ENCODE measurements around the gene CDH6. TPM values are rescaled to one million over a fixed set of nuclear protein-coding genes. Genes with fewer than 3 reads are reported as not detected.

The CDH6 gene
- total and polyA plus RNA-seq, 10 of the 15 experiments (the other 5 are each of a cell fraction or from before 2014, with no cell fraction given): 0.01 TPM; not detected in 9

DNA sequence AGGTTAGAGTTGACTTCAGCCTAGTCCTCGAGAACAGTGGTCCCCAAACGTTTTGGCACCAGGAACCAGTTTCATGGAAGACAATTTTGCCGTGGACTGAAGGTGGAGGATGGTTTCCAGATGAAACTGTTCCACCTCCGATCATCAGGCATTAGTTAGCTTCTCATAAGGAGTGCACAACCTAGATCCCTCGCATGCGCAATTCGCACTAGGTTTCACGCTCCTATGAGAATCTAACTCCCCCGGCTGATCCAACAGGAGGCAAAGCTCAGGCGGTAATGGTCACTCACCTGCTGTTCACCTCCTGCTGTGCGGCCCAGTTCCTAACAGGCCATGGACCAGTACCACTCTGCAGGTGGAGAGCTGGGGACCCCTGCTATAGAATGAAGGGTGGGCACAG lies 163.6 kb downstream of the CDH6 start:
- Histone ChIP-seq H2AFZ (ENCODE audit: control insufficient read depth, low read depth, low read length) (no peak overlapping the region), H3K4me2 (ENCODE audit: control insufficient read depth, insufficient read depth) (no peak overlapping the region), H3K79me2 (ENCODE audit: control insufficient read depth, insufficient read depth, low read length) (no peaks in the 10 kb centered on the region), H4K20me1 (ENCODE audit: control insufficient read depth, insufficient read depth) (no peaks in the 10 kb centered on the region), H3K27me3 (replicated peaks in 1 of 2; ENCODE audit: control insufficient read depth in 2 of 2, insufficient read depth in 2 of 2, low read length in 1 of 2) (no peaks in the 10 kb centered on the region), H3K9me3 (replicated peaks; ENCODE audit: control insufficient read depth, insufficient read depth, low read length) (no peaks in the 10 kb centered on the region), H3K27ac (ENCODE audit: control insufficient read depth, insufficient read depth) (no peak overlapping the region), H3K4me3 (no peak overlapping the region), H3K36me3 (ENCODE audit: control insufficient read depth in 2 of 2, insufficient read depth in 2 of 2, low read length in 1 of 2) (no peaks in the 10 kb centered on the region), H3K9ac (ENCODE audit: control insufficient read depth, insufficient read depth, low read length) (no peak overlapping the region), H3K4me1 (ENCODE audit: control insufficient read depth, insufficient read depth, low read length) (no peaks in the 10 kb centered on the region)
- BruUV-seq (replicated peaks): no TSS peak
- intact Hi-C loops (cut with micrococcal nuclease; ENCODE audit: unreplicated experiment) (no loop called here), in situ Hi-C loops (cut with MboI) (no loop called here)
- FAIRE-seq: no peak
- ChIA-PET POLR2A (no interaction called here), CTCF (no interaction called here), RAD21 (ENCODE audit: unreplicated experiment) (no interaction called here), SMC1A (ENCODE audit: uncharacterized antibody, unreplicated experiment) (no interaction called here)
- WGBS (ENCODE audit: insufficient coverage, insufficient replicate concordance, low lambda C conversion rate, missing lambda C conversion rate): 59% methylated on average over 11 of the region's 11 CpGs
- no peak for ATAC-seq
- DNase-seq (ENCODE audit: low read depth, low spot score): no peak
- TF ChIP-seq LARP7 (IDR thresholded peaks at IDR 0.05): no peak
- TF ChIP-seq MTA3 (IDR thresholded peaks at IDR 0.05; ENCODE audit: borderline replicate concordance, low read length): no peak
- TF ChIP-seq HDGF (IDR thresholded peaks at IDR 0.05): no peak
- no peak for TF ChIP-seq ETV6 (conservative IDR thresholded peaks at IDR 0.05 in 1 of 2, IDR thresholded peaks at IDR 0.05 in 1 of 2; ENCODE audit: borderline replicate concordance in 1 of 2, low read depth in 1 of 2)
- TF ChIP-seq, protein P1, sequence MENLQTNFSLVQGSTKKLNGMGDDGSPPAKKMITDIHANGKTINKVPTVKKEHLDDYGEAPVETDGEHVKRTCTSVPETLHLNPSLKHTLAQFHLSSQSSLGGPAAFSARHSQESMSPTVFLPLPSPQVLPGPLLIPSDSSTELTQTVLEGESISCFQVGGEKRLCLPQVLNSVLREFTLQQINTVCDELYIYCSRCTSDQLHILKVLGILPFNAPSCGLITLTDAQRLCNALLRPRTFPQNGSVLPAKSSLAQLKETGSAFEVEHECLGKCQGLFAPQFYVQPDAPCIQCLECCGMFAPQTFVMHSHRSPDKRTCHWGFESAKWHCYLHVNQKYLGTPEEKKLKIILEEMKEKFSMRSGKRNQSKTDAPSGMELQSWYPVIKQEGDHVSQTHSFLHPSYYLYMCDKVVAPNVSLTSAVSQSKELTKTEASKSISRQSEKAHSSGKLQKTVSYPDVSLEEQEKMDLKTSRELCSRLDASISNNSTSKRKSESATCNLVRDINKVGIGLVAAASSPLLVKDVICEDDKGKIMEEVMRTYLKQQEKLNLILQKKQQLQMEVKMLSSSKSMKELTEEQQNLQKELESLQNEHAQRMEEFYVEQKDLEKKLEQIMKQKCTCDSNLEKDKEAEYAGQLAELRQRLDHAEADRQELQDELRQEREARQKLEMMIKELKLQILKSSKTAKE (IDR thresholded peaks at IDR 0.05; ENCODE audit: low read depth, poor library complexity, severe bottlenecking): no peak
- TF ChIP-seq KAT2A (conservative IDR thresholded peaks at IDR 0.05; ENCODE audit: control insufficient read depth, low read depth, low read length): no peak
- no peak for TF ChIP-seq RBBP5 (conservative IDR thresholded peaks at IDR 0.05)
- TF ChIP-seq SIX5 (IDR thresholded peaks at IDR 0.05; ENCODE audit: low read depth, low read length, severe bottlenecking): no peak
- TF ChIP-seq, protein P2, sequence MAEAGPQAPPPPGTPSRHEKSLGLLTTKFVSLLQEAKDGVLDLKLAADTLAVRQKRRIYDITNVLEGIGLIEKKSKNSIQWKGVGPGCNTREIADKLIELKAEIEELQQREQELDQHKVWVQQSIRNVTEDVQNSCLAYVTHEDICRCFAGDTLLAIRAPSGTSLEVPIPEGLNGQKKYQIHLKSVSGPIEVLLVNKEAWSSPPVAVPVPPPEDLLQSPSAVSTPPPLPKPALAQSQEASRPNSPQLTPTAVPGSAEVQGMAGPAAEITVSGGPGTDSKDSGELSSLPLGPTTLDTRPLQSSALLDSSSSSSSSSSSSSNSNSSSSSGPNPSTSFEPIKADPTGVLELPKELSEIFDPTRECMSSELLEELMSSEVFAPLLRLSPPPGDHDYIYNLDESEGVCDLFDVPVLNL (IDR thresholded peaks at IDR 0.05; ENCODE audit: low read depth, low read length): no peak
- TF ChIP-seq MXI1 (IDR thresholded peaks at IDR 0.05; ENCODE audit: low read depth, low read length): no peak
- TF ChIP-seq, protein P3, sequence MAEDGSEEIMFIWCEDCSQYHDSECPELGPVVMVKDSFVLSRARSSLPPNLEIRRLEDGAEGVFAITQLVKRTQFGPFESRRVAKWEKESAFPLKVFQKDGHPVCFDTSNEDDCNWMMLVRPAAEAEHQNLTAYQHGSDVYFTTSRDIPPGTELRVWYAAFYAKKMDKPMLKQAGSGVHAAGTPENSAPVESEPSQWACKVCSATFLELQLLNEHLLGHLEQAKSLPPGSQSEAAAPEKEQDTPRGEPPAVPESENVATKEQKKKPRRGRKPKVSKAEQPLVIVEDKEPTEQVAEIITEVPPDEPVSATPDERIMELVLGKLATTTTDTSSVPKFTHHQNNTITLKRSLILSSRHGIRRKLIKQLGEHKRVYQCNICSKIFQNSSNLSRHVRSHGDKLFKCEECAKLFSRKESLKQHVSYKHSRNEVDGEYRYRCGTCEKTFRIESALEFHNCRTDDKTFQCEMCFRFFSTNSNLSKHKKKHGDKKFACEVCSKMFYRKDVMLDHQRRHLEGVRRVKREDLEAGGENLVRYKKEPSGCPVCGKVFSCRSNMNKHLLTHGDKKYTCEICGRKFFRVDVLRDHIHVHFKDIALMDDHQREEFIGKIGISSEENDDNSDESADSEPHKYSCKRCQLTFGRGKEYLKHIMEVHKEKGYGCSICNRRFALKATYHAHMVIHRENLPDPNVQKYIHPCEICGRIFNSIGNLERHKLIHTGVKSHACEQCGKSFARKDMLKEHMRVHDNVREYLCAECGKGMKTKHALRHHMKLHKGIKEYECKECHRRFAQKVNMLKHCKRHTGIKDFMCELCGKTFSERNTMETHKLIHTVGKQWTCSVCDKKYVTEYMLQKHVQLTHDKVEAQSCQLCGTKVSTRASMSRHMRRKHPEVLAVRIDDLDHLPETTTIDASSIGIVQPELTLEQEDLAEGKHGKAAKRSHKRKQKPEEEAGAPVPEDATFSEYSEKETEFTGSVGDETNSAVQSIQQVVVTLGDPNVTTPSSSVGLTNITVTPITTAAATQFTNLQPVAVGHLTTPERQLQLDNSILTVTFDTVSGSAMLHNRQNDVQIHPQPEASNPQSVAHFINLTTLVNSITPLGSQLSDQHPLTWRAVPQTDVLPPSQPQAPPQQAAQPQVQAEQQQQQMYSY (CRISPR knock-in tag; IDR thresholded peaks at IDR 0.05): no peak
- no peak for TF ChIP-seq MTA2 (IDR thresholded peaks at IDR 0.05; ENCODE audit: low read depth)
- no peak for TF ChIP-seq CEBPB (IDR thresholded peaks at IDR 0.05; ENCODE audit: borderline replicate concordance in 1 of 2, low read depth in 2 of 2, low read length in 2 of 2)
- TF ChIP-seq, protein P4, sequence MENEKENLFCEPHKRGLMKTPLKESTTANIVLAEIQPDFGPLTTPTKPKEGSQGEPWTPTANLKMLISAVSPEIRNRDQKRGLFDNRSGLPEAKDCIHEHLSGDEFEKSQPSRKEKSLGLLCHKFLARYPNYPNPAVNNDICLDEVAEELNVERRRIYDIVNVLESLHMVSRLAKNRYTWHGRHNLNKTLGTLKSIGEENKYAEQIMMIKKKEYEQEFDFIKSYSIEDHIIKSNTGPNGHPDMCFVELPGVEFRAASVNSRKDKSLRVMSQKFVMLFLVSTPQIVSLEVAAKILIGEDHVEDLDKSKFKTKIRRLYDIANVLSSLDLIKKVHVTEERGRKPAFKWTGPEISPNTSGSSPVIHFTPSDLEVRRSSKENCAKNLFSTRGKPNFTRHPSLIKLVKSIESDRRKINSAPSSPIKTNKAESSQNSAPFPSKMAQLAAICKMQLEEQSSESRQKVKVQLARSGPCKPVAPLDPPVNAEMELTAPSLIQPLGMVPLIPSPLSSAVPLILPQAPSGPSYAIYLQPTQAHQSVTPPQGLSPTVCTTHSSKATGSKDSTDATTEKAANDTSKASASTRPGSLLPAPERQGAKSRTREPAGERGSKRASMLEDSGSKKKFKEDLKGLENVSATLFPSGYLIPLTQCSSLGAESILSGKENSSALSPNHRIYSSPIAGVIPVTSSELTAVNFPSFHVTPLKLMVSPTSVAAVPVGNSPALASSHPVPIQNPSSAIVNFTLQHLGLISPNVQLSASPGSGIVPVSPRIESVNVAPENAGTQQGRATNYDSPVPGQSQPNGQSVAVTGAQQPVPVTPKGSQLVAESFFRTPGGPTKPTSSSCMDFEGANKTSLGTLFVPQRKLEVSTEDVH (IDR thresholded peaks at IDR 0.05; ENCODE audit: low read depth, partially characterized antibody): no peak
- TF ChIP-seq CREB1 (IDR thresholded peaks at IDR 0.05; ENCODE audit: low read depth): no peak
- TF ChIP-seq NR2F1 (conservative IDR thresholded peaks at IDR 0.05): no peak
